Measurements from ENCODE around the gene ENTHD1. TPM values are rescaled to one million over a fixed set of nuclear protein-coding genes. Genes with fewer than 3 reads are reported as not detected.

ENTHD1 gene
- total and polyA plus RNA-seq, 2 donors (not counting 3 experiments of a cell fraction or from before 2014, with no cell fraction given), result not detected

DNA sequence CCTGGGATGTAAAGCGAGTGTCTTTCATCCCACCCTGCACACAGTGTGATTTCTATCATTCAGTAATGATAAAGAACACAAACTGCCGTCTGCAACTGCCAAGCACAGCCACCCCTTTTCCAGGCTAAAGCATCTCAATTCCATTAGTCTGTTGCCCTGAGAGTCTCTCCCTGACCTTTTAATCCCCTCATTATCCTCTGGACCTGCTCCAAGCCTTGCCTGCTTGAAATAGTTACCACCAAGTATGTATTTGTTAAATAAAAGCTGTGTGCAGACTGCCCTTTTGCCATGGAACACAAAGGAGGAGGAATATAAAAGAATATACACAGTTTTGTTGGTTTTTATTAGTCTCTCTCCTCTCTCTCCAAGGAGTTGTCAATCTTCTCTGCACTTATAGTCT, 20.3 kb upstream of the ENTHD1 start:
- H3K36me3 ChIP-seq (ENCODE audit: control insufficient read depth in 2 of 2, extremely low read depth in 1 of 2, insufficient read depth in 2 of 2, low read length in 2 of 2), result no peaks in the 10 kb centered on the region
- no peak overlapping the region for H3K4me2 ChIP-seq (ENCODE audit: insufficient read depth, low read length)
- DNase-seq (ENCODE audit: low read depth, low spot score), result no peak
- no peaks in the 10 kb centered on the region for H3K9me3 ChIP-seq (replicated peaks; ENCODE audit: control insufficient read depth, insufficient read depth, low read length)
- dilution Hi-C loops (cut with MboI; ENCODE audit: extremely low pct_ligation_motif_present, low sequenced_read_pairs) (no loop called here), intact Hi-C loops (cut with micrococcal nuclease) (loop anchor here (1.0 kb wide), 1 partner anchor 28 kb away; no protein-coding TSS in a partner anchor)
- FAIRE-seq, result no peak
- BruUV-seq (replicated peaks), result no TSS peak
- no peak overlapping the region for H3K27ac ChIP-seq (ENCODE audit: insufficient read depth, low read depth, low read length)
- no peak overlapping the region for H3K4me3 ChIP-seq (replicated peaks in 1 of 3; ENCODE audit: insufficient read depth in 1 of 3, low read depth in 1 of 3, low read length in 3 of 3)
- POLR2A ChIA-PET, result no interaction called here
- H3K9ac ChIP-seq (replicated peaks; ENCODE audit: extremely low read depth, insufficient read depth, low read length), result no peak overlapping the region
- H2AFZ ChIP-seq (ENCODE audit: low read depth, low read length), result no peak overlapping the region
- H3K27me3 ChIP-seq (ENCODE audit: control insufficient read depth in 2 of 2, insufficient read depth in 2 of 2, low read length in 2 of 2), result peaks cover 9 to 23% of the 10 kb centered on the region in 2 experiments
- no peaks in the 10 kb centered on the region for H3K4me1 ChIP-seq (ENCODE audit: control insufficient read depth, extremely low read depth, insufficient read depth, low read length)
- CTCF ChIA-PET, result interaction anchor here (1.0 kb wide), 1 partner anchor 42 kb away, joined by 4 read pairs; no protein-coding TSS in a partner anchor
- H3K79me2 ChIP-seq (ENCODE audit: control insufficient read depth, insufficient read depth, low read length), result no peaks in the 10 kb centered on the region
- TF ChIP-seq POLR2A (IDR thresholded peaks at IDR 0.05; ENCODE audit: low read depth, low read length) (no peak), MYC (IDR thresholded peaks at IDR 0.05; ENCODE audit: low read depth, low read length) (no peak), POLR2AphosphoS5 (IDR thresholded peaks at IDR 0.05; ENCODE audit: insufficient read depth, low read depth, low read length) (no peak), EZH2 (IDR thresholded peaks at IDR 0.05; ENCODE audit: borderline replicate concordance, low read depth, low read length, severe bottlenecking) (no peak), FOS (IDR thresholded peaks at IDR 0.05; ENCODE audit: borderline replicate concordance, insufficient read depth, low read length) (no peak), JUN (IDR thresholded peaks at IDR 0.05; ENCODE audit: borderline replicate concordance, insufficient read depth, insufficient read length, low read depth) (no peak), GATA2 (IDR thresholded peaks at IDR 0.05; ENCODE audit: insufficient read depth, insufficient read length, low read depth, low read length) (no peak)
- TF ChIP-seq, protein P1, sequence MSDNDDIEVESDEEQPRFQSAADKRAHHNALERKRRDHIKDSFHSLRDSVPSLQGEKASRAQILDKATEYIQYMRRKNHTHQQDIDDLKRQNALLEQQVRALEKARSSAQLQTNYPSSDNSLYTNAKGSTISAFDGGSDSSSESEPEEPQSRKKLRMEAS (IDR thresholded peaks at IDR 0.05; ENCODE audit: insufficient read depth, insufficient read length), result no peak
- TF ChIP-seq, protein P2, sequence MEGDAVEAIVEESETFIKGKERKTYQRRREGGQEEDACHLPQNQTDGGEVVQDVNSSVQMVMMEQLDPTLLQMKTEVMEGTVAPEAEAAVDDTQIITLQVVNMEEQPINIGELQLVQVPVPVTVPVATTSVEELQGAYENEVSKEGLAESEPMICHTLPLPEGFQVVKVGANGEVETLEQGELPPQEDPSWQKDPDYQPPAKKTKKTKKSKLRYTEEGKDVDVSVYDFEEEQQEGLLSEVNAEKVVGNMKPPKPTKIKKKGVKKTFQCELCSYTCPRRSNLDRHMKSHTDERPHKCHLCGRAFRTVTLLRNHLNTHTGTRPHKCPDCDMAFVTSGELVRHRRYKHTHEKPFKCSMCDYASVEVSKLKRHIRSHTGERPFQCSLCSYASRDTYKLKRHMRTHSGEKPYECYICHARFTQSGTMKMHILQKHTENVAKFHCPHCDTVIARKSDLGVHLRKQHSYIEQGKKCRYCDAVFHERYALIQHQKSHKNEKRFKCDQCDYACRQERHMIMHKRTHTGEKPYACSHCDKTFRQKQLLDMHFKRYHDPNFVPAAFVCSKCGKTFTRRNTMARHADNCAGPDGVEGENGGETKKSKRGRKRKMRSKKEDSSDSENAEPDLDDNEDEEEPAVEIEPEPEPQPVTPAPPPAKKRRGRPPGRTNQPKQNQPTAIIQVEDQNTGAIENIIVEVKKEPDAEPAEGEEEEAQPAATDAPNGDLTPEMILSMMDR (IDR thresholded peaks at IDR 0.05; ENCODE audit: extremely low read depth in 1 of 2, insufficient read depth in 1 of 2, low read depth in 1 of 2, low read length in 2 of 2), result no peak
- H4K20me1 ChIP-seq (replicated peaks; ENCODE audit: control insufficient read depth, extremely low read depth, insufficient read depth, low read length), result no peaks in the 10 kb centered on the region
- H3K9me1 ChIP-seq (replicated peaks; ENCODE audit: control insufficient read depth, extremely low read depth, insufficient read depth, low read length), result no peaks in the 10 kb centered on the region
